Measurements from ENCODE around the gene MCCC2.

- TF ChIP-seq, protein P1, sequence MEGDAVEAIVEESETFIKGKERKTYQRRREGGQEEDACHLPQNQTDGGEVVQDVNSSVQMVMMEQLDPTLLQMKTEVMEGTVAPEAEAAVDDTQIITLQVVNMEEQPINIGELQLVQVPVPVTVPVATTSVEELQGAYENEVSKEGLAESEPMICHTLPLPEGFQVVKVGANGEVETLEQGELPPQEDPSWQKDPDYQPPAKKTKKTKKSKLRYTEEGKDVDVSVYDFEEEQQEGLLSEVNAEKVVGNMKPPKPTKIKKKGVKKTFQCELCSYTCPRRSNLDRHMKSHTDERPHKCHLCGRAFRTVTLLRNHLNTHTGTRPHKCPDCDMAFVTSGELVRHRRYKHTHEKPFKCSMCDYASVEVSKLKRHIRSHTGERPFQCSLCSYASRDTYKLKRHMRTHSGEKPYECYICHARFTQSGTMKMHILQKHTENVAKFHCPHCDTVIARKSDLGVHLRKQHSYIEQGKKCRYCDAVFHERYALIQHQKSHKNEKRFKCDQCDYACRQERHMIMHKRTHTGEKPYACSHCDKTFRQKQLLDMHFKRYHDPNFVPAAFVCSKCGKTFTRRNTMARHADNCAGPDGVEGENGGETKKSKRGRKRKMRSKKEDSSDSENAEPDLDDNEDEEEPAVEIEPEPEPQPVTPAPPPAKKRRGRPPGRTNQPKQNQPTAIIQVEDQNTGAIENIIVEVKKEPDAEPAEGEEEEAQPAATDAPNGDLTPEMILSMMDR (IDR thresholded peaks at IDR 0.05; ENCODE audit: low read depth, low read length, missing input control): no peak
- TF ChIP-seq YY1 (IDR thresholded peaks at IDR 0.05): no peak
- TF ChIP-seq JUND (IDR thresholded peaks at IDR 0.05): no peak
- no peak for TF ChIP-seq SP1 (IDR thresholded peaks at IDR 0.05)
These were observed 79.2 kb downstream of the MCCC2 start for GRCh38 chr5:71666321-71666720.
